Stimulated activated CD8-positive, alpha-beta memory T cell treated with anti-CD3 and anti-CD28 coated beads, Interleukin-15, amount 100 ng/mL, for 1 hour (primary cell): ENCODE data around the gene HGFAC.

Source experiments
- DNase-seq: peaks from one replicate; pipeline ENCODE4 v3.0.0-alpha.2; 2020; ENCODE audit warnings: low read depth

Gene HGFAC

GRCh38 chr4:3486541-3487540 is 45.1 kb downstream of the HGFAC start:
- DNase-seq: no peak

DNA sequence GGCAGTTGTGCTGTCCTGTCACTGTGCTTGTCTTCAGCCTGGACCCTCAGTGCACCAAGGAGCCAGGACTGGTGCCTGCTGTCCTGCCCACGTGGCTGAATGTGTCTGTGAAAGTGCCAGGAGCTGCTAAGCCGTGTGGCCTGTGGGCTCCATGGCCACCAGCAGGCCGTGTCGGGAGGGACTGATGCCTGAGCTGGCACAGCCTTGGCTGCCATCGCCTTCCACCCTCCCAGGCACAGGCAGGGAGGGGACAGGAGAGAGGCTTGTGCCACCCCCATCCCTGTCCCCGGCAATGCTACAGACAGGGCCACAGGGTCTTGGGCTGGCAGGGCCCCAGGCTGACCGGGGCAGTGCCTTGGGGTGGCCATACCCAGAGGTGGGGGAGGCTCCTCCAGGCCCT is 46.1 kb downstream of the HGFAC start:
- no peak for DNase-seq

- DNase-seq: no peak
These were observed 47.1 kb downstream of the HGFAC start for GRCh38 chr4:3488820-3489219.

- DNase-seq: no peak
These were observed 47.7 kb downstream of the HGFAC start for GRCh38 chr4:3489451-3489962.

DNA sequence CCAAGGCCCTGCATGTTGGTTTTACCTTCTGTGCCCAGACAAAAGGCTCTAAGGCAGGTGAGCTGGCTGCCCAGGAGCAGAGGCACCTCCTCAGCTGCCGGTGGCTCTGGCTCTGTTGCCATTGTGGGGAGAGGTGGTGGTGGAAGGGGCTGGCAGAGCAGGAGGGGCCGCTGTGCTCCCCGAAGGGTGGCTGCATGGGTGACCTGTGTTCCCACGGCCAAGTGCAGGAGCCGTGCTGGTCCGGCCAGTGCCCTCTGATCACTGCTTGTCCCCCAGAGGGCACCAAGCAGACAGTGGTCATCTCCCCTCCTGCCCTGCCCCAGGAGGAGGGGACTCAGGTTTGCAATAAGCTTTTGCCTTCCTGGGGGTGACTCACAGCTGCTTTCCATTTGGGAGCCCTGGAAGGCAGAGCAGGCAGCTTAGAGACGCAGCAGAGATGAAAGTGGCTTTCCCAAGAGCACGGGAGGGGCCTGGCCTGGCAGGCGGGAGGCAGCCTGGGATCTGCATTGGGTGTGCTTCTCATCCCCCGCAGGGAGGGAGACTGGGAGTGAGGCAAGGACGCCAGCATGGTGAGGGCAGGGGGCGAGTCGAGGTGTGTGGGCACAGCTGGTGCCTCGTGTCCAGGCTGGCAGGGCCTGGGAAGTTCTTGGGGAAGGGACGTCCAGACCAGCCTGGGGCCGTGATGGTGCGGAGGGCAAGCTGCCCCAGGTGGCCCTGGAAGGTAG is 50.1 kb downstream of the HGFAC start:
- no peak for DNase-seq

GRCh38 chr4:3492741-3493719 is 51.3 kb downstream of the HGFAC start:
- no peak for DNase-seq

DNA sequence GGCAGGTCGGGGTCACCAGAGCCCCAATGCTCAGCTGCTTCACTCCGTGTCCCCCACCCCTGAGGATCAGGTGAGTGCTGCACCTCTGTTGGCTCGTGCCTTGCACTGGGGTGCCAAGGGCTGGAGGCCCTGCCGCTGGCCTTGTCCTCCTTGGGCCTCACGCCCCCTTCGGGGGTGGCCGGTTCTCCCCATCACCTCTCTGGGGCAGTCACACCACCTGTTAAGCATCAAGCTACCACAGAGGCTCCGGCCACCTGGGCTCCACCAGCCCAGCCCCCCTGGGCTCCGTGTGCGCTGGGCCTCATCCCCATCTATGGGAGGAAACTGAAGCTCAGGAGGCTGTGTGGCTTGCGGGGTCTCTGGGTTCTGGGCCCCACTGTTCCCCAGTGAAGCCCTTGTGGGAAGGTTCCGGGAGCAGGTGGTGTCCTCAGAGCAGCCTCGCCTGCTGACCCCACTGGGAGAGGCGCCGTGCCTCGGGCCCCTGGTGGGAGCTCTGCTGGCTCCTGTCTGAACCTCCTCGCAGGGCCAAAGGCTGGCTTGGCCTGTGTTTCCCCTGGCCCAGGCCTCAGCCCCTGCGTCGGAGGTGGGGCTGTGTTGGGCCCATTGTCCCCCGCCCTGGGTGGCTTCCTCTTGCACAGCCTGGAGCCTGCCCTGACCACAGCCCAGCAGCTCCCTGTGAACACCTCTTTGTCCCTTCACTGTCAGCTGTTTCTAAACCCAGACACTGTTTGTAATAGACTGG is 52.1 kb downstream of the HGFAC start:
- no peak for DNase-seq

DNA sequence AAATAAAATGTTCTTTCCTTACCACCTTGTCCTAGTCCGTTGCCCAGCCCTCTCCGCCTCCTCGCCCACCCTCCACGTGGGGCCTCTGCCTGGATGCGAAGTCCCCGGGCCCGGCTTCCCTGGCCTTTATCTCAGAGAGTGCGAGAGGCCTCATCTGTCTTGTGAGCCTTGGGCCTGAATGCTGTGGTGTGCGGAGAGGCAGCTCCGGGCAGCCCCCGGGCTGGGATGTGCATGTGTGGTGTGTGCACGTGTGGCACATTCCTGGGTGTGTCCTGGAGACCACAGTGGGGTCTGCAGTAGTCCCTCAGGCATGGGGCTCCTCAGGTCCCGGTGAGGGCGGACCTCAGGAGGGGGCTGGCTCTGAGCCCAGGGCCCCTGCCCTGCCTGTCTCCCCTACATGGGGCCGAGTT is 52.7 kb downstream of the HGFAC start:
- no peak for DNase-seq

GRCh38 chr4:3495204-3495975 is 53.6 kb downstream of the HGFAC start:
- no peak for DNase-seq

- no peak for DNase-seq
These were observed 54.3 kb downstream of the HGFAC start for GRCh38 chr4:3496021-3496420.

- no peak for DNase-seq
These were observed 55.3 kb downstream of the HGFAC start for GRCh38 chr4:3497095-3497494.

DNA sequence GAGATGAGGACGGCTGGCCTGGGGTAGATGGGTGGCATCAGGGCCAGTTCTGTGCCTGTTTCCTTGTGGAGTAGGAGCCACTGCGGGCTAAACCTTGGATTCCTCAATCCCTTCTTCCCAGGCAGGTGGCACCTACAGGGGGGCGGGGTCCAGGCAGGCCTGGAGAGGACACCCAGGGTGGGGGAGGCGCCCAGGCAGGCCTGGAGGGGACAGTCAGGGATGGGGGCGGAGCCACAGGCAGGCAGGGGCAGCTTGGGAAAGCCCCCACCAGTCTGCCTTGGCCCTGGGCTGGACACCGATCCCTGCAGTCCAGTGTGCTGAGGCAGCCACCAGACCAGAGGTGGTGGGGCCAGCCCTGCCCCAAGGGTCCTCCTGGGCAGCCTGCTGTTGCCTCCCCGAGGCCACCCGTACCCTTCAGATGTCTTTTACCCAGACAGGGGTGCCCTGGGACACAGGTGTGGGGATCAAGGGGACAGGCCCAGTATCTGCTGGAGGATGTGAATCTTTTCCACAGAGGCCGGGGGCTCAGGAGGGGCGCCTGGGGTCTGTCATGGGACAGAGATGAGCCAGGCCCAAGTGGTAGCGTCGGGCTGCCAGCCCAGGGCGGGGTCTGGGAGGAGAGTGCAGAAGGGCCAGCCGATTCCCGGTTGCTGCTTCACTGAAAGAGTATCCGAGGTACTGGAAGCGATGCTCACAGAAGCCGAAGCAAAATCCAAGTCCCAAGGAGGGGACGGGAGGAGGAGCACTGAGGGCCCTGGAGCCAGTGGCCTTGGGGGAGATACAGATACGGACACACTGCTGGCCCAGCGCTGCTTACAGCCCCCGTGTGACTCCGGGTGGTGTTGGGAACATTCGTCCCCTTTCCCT is 56.0 kb downstream of the HGFAC start:
- DNase-seq: no peak

GRCh38 chr4:3498407-3498806 is 56.6 kb downstream of the HGFAC start:
- DNase-seq: no peak
